Breast epithelium (tissue), 3 donors: Measurements from ENCODE around the gene RAB24.

Source experiments
- CTCF ChIP-seq, 3 donors: fragments of 450-650 bp; IDR thresholded peaks; one replicate each; pipeline ENCODE4 v1.5.1; 2016 to 2017; ENCODE audit warnings: antibody characterized with exemption in 3 of 3, mild to moderate bottlenecking in 3 of 3, moderate library complexity in 3 of 3
- POLR2A ChIP-seq: fragments of 450-650 bp; IDR thresholded peaks from one replicate; pipeline ENCODE4 v1.6.1; 2016; ENCODE audit warnings: antibody characterized with exemption, mild to moderate bottlenecking, moderate library complexity
- POLR2AphosphoS5 ChIP-seq, 3 donors: sonication (generic); formaldehyde crosslinking; IDR thresholded peaks; one replicate each; pipeline ENCODE4 v1.6.1; 2017; ENCODE audit warnings: antibody characterized with exemption in 3 of 3

- TF ChIP-seq POLR2A: peak; percentile 62
- TF ChIP-seq CTCF (IDR thresholded peaks at IDR 0.05): peak in 1 of 3 donors; percentile 23
- TF ChIP-seq POLR2AphosphoS5 (IDR thresholded peaks at IDR 0.05): peak; percentile 70 to 92 (median 76)
Measured at GRCh38 chr5:177303121-177303924, at the start of gene RAB24, which contains the start of gene PRELID1.
